SKM-1 treated with dmso at 0.1 percent for 144 hours (cell line): ENCODE measurements around the gene CYP24A1.

Experiments used
- DNase-seq: peaks from one replicate; lab custom pipeline; 2025; ENCODE audit not compliant: unreplicated experiment; lab: John Stamatoyannopoulos, UW

Gene CYP24A1

GRCh38 chr20:54203281-54203680, 29.5 kb upstream of the CYP24A1 start:
- DNase-seq: peak; percentile 28

GRCh38 chr20:54201268-54201846, 27.6 kb upstream of the CYP24A1 start:
- no peak for DNase-seq

- no peak for DNase-seq
Measured at GRCh38 chr20:54200487-54201267, 26.9 kb upstream of the CYP24A1 start.

DNA sequence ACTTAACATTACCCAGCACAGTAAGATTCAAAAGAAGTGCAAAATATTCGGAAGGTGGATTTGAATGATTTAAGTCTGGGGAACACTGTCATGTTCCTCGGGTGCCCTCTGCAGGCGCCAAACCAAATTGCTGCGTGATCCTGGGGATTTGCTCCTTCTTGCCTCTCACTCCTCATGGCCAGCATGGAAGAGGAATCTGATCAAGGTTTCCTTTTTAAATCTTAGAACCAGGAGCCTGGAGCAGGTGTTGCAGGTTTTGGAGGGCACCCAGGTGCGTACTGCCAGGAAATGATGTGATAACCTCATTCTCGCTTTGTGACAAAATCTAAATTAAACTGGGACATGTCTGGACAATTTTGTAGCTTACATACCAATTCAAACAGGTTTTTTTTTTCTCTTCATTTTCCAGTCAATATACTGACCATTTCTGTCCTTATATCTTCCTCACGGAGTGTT, 26.0 kb upstream of the CYP24A1 start:
- DNase-seq: peak; percentile 45

DNA sequence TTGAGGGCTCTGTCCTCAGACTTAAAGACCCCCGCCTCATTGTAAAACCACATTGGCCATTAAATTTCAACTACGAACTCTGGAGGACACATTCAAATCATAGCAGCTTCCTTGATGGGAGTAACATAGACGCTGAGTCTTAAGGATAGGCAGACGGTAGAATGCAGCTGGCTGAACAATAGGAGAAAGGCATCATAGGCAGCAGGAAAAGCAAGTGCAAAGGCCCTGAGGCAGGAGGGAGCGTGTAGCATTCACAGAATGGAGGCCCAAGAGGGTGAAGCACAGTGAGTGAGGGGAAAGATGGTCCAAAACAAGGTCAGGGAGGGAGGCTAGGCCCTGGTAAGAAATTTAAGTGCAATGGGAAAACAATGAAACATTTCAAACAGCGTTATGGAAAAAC, 25.5 kb upstream of the CYP24A1 start:
- no peak for DNase-seq

DNA sequence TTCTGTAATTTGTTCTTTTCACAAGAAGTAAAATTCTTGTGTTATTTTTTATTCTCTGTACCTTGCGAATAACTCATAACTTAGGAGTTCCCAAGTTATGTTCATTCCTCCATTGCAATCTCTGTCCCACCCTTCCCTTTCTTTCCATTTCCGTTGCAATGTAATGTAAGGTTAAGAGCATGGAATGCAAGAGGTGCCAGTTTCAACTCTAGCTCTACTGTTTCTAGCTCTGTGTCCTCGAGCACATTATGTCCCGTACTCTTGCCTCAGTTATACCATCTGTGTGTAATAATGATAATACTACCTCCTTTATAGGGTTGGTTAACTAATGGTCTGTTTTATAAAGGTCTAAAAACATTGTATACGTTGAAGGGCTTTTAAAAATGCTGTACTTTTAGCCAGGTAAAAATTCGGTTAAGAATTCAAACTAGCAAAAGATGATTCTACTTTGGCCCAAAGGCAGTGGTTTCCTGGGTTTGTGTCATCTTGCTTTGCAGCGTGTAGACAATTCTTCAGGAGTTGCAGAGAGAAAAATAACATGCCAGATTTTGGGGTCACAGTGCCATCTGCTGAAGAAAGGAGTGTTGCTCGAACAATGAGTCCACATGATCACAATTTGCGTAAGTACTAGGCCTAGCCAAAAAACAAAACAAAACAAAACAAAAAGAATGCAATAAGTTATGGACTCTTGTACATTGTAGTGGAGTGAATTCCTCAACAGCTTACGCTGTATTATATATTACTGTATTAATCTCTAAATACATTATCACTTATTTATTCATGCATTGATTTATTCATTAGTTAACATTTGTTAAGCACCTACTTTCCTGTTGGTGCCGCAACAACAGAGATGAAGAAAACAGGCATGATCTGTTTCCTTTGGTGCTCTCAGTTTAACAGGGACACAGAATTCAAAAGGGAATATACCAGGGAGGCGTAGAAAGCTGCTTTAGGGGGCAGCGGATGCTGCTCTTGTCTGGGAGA, 24.1 kb upstream of the CYP24A1 start:
- peak; percentile 20 for DNase-seq

GRCh38 chr20:54195483-54196472, 22.0 kb upstream of the CYP24A1 start:
- DNase-seq: no peak

GRCh38 chr20:54194724-54195438, 21.1 kb upstream of the CYP24A1 start:
- no peak for DNase-seq

GRCh38 chr20:54193817-54194216, 20.0 kb upstream of the CYP24A1 start:
- DNase-seq: no peak

DNA sequence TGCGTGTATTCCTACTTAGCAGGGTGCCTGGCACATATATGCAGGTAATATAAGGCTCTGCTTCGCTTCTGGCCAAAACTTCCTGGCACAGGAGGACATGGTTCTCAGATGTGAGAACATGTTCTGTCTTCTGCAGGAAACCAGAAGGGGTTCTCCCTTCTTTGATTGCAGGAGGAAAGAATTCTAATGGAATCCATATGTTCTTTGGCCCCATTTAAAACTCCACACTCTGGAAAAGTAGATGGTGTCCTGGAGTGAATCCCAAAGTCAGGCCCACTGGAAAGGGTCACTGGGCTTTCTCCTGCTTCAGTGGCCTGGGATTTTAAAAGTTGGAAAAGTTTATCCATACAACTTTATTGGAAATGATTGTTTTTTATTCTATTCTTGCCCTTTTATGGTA, 16.4 kb upstream of the CYP24A1 start:
- DNase-seq: no peak

- no peak for DNase-seq
Measured at GRCh38 chr20:54189630-54190029, 15.8 kb upstream of the CYP24A1 start.

- no peak for DNase-seq
Measured at GRCh38 chr20:54188132-54188849, 14.5 kb upstream of the CYP24A1 start.

- DNase-seq: no peak
Measured at GRCh38 chr20:54184904-54185626, 11.3 kb upstream of the CYP24A1 start.

GRCh38 chr20:54184071-54184470, 10.3 kb upstream of the CYP24A1 start:
- no peak for DNase-seq

DNA sequence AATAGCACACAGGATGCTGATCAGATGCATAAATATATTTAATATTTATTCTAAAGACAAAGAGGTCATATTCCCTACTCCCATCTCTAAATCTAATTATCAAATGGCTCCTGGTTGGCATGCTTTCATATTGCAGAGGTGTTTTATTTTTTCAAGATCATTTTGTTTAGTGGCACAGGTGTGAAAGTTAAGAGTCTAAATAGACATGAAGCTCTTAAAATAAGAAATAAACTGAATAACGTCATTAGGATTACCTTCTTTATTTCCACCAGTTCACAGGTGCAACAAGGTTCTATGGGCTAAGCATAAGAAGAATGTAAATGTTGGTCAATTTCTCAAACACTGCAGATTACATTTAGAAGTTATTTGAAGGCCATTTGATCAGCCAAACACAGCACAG, 7.1 kb upstream of the CYP24A1 start:
- no peak for DNase-seq

DNA sequence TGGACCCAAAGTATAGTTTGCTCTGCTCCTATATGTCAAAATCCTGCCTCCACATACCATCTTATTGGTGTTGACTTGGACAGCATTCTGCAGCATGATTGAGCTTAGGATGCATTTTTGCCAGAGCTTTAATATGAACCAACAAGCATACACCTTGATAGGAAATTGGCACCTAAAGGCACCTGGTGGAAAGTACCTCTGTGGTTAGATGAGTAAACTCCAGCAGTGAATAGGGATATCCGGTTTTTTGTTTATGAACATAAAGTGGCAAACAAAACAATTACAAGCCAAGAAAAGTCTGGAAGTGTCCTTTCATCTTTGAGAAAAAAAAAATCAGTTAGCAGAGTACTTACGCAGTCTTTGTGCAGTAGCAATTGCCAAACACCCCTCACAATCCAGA, 6.2 kb upstream of the CYP24A1 start:
- DNase-seq: no peak

- no peak for DNase-seq
Measured at GRCh38 chr20:54178256-54178655, 4.5 kb upstream of the CYP24A1 start.

GRCh38 chr20:54177378-54177777, 3.6 kb upstream of the CYP24A1 start:
- no peak for DNase-seq
